GM19238 (cell line): ENCODE results near the gene SRA1.

Experiments
- DNase-seq: peaks from one replicate; pipeline ENCODE4 v3.0.0; 2011; ENCODE audit warnings: low spot score; ENCODE audit not compliant: insufficient read length

The SRA1 gene

GRCh38 chr5:140570488-140570887 is 13.2 kb upstream of the SRA1 start:
- no peak for DNase-seq

DNA sequence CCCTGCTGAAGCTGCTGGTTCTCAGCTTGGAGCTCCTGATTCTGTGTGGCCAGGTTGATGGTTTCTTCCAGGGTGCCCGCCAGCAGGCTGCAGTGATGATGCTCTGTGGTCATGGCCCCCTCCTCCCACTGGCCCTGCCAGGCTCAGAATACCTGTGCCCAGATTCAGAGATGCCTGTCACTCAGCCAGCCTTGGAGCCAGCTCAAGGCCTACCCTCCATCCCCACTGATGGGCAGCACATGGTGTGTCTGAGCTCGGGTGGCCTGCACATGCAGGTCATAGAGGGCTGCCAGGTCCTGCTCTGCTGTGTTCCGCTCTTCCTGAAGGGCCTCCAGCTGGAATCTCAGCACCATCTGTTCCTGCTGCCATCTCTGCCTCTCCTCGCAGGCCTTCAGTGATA is 12.8 kb upstream of the SRA1 start:
- no peak for DNase-seq

DNA sequence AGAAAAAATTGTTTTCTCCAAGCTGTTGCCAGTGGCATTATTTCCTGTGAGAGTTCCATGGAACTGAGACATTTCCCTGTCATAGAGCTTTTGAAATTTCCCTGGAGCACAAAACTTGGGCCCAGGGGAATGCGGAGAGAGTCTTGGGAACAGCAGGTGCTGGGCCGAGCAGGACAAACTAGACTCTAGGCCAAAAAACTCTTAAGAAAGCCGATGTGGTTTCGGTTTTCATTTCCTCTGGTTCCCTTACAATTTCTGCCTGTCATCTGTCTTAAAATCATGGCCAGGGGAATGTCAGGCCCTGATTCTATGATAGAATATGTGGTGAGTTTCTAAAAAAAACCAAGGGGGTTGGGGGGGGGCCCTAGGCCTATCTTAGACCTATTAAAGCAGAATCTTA is 11.9 kb upstream of the SRA1 start:
- no peak for DNase-seq

GRCh38 chr5:140568443-140569063 is 11.3 kb upstream of the SRA1 start:
- no peak for DNase-seq

GRCh38 chr5:140567871-140568270 is 10.6 kb upstream of the SRA1 start:
- DNase-seq: no peak

- DNase-seq: no peak
Measured at GRCh38 chr5:140567136-140567818, 10.0 kb upstream of the SRA1 start.

DNA sequence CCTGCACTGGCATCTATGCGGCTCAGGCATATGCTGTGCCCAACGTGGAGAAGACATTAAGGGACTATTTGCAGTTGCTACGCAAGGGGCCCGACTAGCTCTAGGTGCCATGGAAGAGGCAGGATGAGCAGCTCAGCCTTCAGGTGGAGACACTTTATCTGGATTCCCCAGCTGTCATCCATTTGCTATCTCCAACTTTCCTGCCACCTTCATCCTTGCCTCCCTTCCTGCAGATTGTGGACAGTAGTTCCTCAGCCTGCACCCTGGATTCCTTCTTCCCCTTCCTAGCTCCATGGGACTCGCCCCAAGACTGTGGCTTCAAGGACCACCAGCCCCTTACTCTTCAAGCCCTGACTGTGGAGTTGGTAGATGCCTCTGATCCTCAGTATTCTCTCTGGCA is 9.4 kb upstream of the SRA1 start:
- DNase-seq: no peak

DNA sequence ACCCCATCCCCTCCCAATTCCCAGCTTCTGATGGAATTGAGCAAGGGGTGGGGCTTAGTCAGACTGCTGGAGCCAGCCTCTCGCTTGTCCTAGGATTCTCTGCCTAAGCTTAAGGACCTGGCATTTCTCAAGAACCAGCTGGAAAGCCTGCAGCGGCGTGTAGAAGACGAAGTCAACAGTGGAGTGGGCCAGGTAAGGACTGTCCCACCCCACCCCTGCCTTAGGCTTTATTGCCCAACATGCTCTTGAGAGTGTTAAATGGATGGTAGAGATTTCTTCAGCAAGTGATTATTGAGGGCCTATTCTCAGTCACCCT is 8.5 kb upstream of the SRA1 start:
- DNase-seq: no peak

- no peak for DNase-seq
Measured at GRCh38 chr5:140565024-140565779, 7.9 kb upstream of the SRA1 start.

DNA sequence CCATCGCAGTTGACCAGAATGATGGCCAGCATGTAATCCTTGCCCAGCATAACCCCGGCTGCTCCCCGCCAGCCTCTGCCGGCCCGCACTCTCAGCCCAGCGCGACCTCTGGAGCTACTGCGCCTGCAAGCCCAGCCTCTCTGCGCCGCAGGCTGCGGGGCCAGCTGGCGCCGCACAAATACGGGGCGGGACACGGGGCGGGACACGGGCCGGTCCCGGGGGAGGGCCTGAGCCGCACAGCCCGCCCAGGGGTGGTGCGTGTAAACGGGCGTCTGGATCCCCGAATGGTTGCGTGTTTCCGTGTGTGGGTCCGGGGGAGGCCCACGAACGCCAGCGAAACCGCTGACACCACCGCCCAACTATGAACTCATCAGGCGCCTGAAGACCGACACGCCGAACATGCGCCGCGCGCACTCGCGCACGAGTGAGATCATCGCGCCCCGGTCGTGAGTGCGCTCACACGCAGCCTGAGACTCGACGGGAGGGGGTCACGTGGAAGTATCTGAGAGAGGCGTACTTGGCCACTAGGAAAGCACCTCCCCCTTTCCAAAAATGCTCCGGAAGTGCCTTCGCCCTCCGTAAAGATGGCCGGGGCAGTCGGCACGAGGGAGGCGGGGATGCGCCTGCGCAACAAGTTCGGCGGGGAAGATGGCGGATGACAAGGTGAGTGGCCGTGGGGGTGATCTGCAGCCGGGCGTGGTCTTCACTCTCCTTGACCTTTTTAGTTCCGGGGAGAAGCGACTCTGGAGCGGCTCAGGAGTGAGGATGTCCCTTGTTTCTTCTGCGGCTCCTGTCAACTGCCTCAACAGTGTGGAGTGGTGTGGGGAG is 7.1 kb upstream of the SRA1 start, which contains the start of the genes APBB3 and SLC35A4:
APBB3 (minus strand) TSS at position 403 of the 828 bp plus-strand sequence; CDS start at position 50, 353 bp downstream.
SLC35A4 (plus strand) TSS at position 633 of the 828 bp plus-strand sequence. CDS start 2,342 bp downstream, outside the sequence.
- DNase-seq: peak; percentile 87

DNA sequence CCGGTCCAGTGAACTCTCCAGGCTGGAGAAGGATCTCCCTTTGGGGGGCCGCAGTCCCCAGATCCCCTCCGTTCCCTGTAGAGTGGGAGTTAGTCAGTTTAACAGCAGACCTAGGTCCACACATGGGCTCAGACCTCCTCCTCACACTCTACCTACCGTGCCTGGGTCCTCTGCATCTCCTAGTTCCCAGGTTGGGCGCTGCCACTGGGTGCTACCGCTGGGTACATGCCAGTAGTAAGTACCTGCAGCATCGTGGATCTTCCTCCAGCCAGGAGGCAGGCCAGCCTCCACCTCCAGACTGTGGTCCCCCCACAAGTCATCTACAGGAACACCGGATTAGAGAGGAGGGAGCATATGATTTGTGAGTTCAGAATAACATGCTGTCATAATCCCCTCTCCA is 6.3 kb upstream of the SRA1 start:
- no peak for DNase-seq

- no peak for DNase-seq
Measured at GRCh38 chr5:140561753-140562523, 4.7 kb upstream of the SRA1 start.

GRCh38 chr5:140560227-140560626 is 3.0 kb upstream of the SRA1 start:
- DNase-seq: no peak

GRCh38 chr5:140558542-140558941 is 1.3 kb upstream of the SRA1 start:
- DNase-seq: no peak

DNA sequence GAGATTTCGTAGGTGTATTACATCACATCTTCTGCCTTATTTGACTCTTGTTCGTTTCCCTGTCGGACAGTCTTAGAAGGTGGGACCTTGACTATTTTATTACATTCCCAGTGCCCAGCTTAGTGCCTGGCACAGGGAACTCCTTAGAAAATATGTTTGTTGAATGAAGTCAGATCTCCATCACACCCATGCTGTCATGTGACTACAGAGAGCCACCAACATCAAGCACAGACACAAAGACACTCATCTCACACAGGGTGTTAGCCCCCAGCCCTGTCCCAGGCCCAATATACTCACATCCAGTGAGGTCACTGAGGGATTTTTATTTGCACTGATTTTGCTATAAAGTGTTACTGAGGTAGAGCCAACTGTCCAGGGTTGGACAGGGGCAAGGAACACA is 692 bp upstream of the SRA1 start:
- DNase-seq: no peak

- no peak for DNase-seq
Measured at GRCh38 chr5:140556438-140556837, 835 bp downstream of the SRA1 start.

DNA sequence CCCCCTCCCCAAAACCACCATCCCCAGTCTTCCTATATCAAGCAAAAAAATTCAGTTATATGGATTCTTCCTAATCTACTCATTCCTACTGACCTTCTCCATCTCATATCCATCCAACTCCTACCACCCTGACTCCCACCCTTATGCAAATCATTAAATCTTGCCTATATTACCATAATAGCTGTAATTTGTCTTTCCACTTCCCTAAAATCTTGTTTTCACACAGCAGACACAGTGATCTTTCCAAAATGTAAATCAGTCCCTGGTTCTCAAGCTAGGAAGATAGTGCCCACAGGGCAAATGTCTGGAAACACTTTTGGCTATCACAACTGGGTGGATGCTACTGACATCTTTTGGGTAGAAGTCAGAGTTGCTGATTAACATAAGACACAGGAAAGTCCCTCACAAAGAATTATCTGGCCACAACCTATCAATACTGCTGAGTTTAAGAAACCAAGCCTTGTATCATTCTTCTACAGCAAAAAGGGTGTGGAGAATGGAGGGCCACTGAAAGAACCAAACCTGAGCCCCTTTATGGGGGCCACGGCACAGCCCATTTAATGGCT is 1.4 kb downstream of the SRA1 start:
- no peak for DNase-seq

- DNase-seq: no peak
Measured at GRCh38 chr5:140554454-140554853, 2.8 kb downstream of the SRA1 start.

DNA sequence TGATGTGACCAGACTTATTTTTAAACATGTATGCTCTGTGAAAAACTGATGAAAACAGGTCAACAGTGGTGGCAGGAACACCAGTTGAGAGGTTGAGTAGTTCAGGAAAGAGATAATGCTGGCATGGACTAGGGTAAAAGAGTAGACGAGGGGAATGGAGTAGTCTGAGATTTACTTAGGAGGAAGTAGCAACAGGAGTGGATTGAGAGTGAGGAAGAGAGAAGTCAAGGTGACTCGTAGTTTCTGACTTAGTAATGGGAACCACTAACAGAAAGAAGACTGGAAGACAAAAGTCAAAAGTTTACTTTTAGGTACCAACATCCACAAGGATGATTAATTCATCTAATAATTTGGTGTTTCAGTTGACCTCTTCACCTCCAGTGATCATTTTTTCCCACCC is 3.6 kb downstream of the SRA1 start:
- no peak for DNase-seq

GRCh38 chr5:140551872-140552271 is 5.4 kb downstream of the SRA1 start:
- DNase-seq: no peak
